ENCODE measurements around the gene DGKE. TPM values are rescaled to one million over a fixed set of nuclear protein-coding genes. Genes with fewer than 3 reads are reported as not detected.

The DGKE gene
- total and polyA plus RNA-seq, 2 donors from 2014 or later = 1.9 to 8.7 TPM

GRCh38 chr17:56883616-56884015 is 49.7 kb downstream of the DGKE start:
- TF ChIP-seq CTCF (IDR thresholded peaks at IDR 0.05; ENCODE audit: borderline replicate concordance, extremely low read depth, insufficient read depth) = no peak
- Histone ChIP-seq H3K4me1 (ENCODE audit: control insufficient read depth in 2 of 3, insufficient read depth in 2 of 3, low read depth in 1 of 3, low read length in 3 of 3) (no peaks in the 10 kb centered on the region), H3K9ac (ENCODE audit: low read length in 3 of 3) (no peak overlapping the region), H3K9me3 (ENCODE audit: control insufficient read depth in 2 of 3, insufficient read depth in 1 of 3, low read length in 3 of 3) (peaks cover 0 to 6% (median 0%) of the 10 kb centered on the region in 3 donors), H3K27me3 (ENCODE audit: control insufficient read depth, insufficient read depth, low read length) (no peaks in the 10 kb centered on the region), H3K27ac (ENCODE audit: low read depth in 2 of 2, low read length in 2 of 2) (no peak overlapping the region), H3K4me3 (ENCODE audit: low read length in 3 of 3) (no peak overlapping the region), H3K36me3 (ENCODE audit: control insufficient read depth in 2 of 3, insufficient read depth in 3 of 3, low read length in 3 of 3) (peaks cover 0 to 2% (median 0%) of the 10 kb centered on the region in 3 donors)
- intact Hi-C loops (cut with DNase I) = no loop called here
- DNase-seq = no peak
- no peak for FAIRE-seq

GRCh38 chr17:56884483-56885311 is 50.7 kb downstream of the DGKE start:
- DNase-seq = no peak
- no peak overlapping the region for H3K9ac ChIP-seq (ENCODE audit: low read length in 3 of 3)
- H3K27me3 ChIP-seq (ENCODE audit: control insufficient read depth, insufficient read depth, low read length) = no peaks in the 10 kb centered on the region
- H3K9me3 ChIP-seq (ENCODE audit: control insufficient read depth in 2 of 3, insufficient read depth in 1 of 3, low read length in 3 of 3) = peaks cover 0 to 6% (median 0%) of the 10 kb centered on the region in 3 donors
- H3K36me3 ChIP-seq (ENCODE audit: control insufficient read depth in 2 of 3, insufficient read depth in 3 of 3, low read length in 3 of 3) = peaks cover 0 to 4% (median 2%) of the 10 kb centered on the region in 3 donors
- H3K27ac ChIP-seq (ENCODE audit: low read depth in 2 of 2, low read length in 2 of 2) = no peak overlapping the region
- no peak for FAIRE-seq
- no peak overlapping the region for H3K4me3 ChIP-seq (ENCODE audit: low read length in 3 of 3)
- H3K4me1 ChIP-seq (ENCODE audit: control insufficient read depth in 2 of 3, insufficient read depth in 2 of 3, low read depth in 1 of 3, low read length in 3 of 3) = no peaks in the 10 kb centered on the region
- no peak for TF ChIP-seq CTCF (IDR thresholded peaks at IDR 0.05; ENCODE audit: borderline replicate concordance, extremely low read depth, insufficient read depth)
- intact Hi-C loops (cut with DNase I) = no loop called here

- H3K27ac ChIP-seq (ENCODE audit: low read depth in 2 of 2, low read length in 2 of 2) = no peak overlapping the region
- H3K9ac ChIP-seq (ENCODE audit: low read length in 3 of 3) = no peak overlapping the region
- peaks cover 0 to 8% (median 6%) of the 10 kb centered on the region in 3 donors for H3K36me3 ChIP-seq (ENCODE audit: control insufficient read depth in 2 of 3, insufficient read depth in 3 of 3, low read length in 3 of 3)
- DNase-seq = no peak
- TF ChIP-seq CTCF (IDR thresholded peaks at IDR 0.05; ENCODE audit: borderline replicate concordance, extremely low read depth, insufficient read depth) = no peak
- no peak overlapping the region for H3K4me3 ChIP-seq (ENCODE audit: low read length in 3 of 3)
- intact Hi-C loops (cut with DNase I) = no loop called here
- no peak for FAIRE-seq
- no peaks in the 10 kb centered on the region for H3K4me1 ChIP-seq (ENCODE audit: control insufficient read depth in 2 of 3, insufficient read depth in 2 of 3, low read depth in 1 of 3, low read length in 3 of 3)
- H3K27me3 ChIP-seq (ENCODE audit: control insufficient read depth, insufficient read depth, low read length) = no peaks in the 10 kb centered on the region
- H3K9me3 ChIP-seq (ENCODE audit: control insufficient read depth in 2 of 3, insufficient read depth in 1 of 3, low read length in 3 of 3) = peaks cover 0 to 6% (median 0%) of the 10 kb centered on the region in 3 donors
Observed at GRCh38 chr17:56885312-56885657, 51.3 kb downstream of the DGKE start.
